Peyer's patch (tissue), 4 donors: Measurements from ENCODE around the gene TRIM75.

Source experiments
- CTCF ChIP-seq, 6 experiments: fragments of 450-650 bp in 4 of 6; fragments of 200-600 bp in 2 of 6; sonication (generic) in 1 of 6; IDR thresholded peaks; one replicate each; pipeline ENCODE4 v1.5.1; 2017 to 2019; ENCODE audit warnings: antibody characterized with exemption in 6 of 6, mild to moderate bottlenecking in 3 of 6, moderate library complexity in 1 of 6
- POLR2A ChIP-seq, 2 donors: fragments of 450-650 bp; IDR thresholded peaks; one replicate each; pipeline ENCODE4 v1.5.1; 2017; ENCODE audit warnings: antibody characterized with exemption in 2 of 2, mild to moderate bottlenecking in 2 of 2, moderate library complexity in 2 of 2

- TF ChIP-seq POLR2A (IDR thresholded peaks at IDR 0.05) (no peak), CTCF (IDR thresholded peaks at IDR 0.05) (no peak)
Observed at GRCh38 chr4:165013691-165014090, 40.0 kb upstream of the TRIM75 start.
